Measurements from ENCODE around the gene PAQR4. TPM values are rescaled to one million over a fixed set of nuclear protein-coding genes. Genes with fewer than 3 reads are reported as not detected.

The PAQR4 gene
- total RNA-seq, 1 donor from 2014 or later = 11.8 TPM

DNA sequence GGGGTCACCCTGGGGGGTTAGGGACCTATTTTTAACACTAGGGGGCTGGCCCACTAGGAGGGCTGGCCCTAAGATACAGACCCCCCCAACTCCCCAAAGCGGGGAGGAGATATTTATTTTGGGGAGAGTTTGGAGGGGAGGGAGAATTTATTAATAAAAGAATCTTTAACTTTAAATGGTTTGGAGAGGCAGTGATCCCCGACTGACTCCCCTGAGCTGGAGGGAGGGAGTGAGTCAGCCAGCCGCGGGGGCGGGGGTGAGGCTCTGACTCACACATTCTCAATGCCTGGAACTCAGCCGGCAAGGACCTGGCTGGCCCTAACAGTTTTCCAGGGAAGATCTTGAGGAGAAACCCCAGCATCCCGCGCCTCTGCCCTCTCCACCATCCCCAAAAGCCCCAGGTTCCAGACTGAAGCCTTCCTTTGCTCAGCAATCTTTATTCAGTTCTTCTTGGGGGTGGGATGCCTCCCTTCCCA is 53.1 kb downstream of the PAQR4 start:
- DNase-seq (ENCODE audit: low spot score) = peak; percentile 61
- Mint-ChIP-seq H3K36me3 (ENCODE audit: low read depth, unreplicated experiment) (peaks cover 6% of the 10 kb centered on the region), H3K4me1 (ENCODE audit: unreplicated experiment) (peaks cover 24% of the 10 kb centered on the region), H3K4me3 (ENCODE audit: unreplicated experiment) (peak overlapping the region; percentile 42), H3K27me3 (ENCODE audit: unreplicated experiment) (peaks cover 23% of the 10 kb centered on the region), H3K27ac (ENCODE audit: unreplicated experiment) (no peak overlapping the region), H3K9me3 (ENCODE audit: unreplicated experiment) (no peaks in the 10 kb centered on the region)
- TF ChIP-seq, protein P1, sequence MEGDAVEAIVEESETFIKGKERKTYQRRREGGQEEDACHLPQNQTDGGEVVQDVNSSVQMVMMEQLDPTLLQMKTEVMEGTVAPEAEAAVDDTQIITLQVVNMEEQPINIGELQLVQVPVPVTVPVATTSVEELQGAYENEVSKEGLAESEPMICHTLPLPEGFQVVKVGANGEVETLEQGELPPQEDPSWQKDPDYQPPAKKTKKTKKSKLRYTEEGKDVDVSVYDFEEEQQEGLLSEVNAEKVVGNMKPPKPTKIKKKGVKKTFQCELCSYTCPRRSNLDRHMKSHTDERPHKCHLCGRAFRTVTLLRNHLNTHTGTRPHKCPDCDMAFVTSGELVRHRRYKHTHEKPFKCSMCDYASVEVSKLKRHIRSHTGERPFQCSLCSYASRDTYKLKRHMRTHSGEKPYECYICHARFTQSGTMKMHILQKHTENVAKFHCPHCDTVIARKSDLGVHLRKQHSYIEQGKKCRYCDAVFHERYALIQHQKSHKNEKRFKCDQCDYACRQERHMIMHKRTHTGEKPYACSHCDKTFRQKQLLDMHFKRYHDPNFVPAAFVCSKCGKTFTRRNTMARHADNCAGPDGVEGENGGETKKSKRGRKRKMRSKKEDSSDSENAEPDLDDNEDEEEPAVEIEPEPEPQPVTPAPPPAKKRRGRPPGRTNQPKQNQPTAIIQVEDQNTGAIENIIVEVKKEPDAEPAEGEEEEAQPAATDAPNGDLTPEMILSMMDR (IDR thresholded peaks at IDR 0.05; ENCODE audit: unreplicated experiment) = no peak

DNA sequence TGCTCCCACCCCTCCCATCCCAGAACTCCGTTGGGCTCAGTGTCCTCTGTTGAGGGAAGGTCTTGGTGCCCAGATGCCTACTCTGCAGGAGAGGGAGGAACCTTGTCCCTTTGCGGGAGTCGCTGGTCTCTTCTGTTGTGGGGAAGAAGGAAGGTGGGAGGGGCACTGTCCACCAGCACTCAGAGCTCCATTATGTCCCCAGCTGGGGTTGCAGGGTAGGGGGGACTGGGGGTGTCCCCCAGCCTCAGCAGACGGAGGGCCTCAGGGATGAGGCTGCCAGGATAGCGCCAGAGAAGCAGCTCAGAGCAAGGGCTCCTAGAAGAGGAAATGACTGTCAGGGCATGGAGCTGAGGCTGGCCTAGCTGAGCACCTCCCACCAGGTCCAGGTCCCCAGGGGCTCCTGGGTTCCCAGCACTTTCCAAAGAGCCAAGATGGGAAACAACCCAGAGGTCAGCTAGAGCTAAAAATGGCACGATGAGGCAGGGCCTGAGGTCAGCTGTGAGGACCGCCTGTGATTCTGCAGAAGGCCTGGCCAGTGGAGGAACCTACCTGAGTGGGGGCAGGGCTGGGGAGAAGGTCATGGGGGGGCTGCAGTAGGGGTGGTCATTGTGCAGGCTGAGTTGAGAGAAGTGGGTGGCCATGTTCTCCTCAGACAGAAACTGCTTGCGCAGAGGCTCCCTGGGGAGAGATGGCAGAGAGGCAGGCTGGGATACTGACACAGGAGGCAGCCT is 53.7 kb downstream of the PAQR4 start:
- H3K4me1 Mint-ChIP-seq (ENCODE audit: unreplicated experiment) = peaks cover 24% of the 10 kb centered on the region
- no peak for DNase-seq (ENCODE audit: low spot score)
- no peaks in the 10 kb centered on the region for H3K9me3 Mint-ChIP-seq (ENCODE audit: unreplicated experiment)
- peaks cover 6% of the 10 kb centered on the region for H3K36me3 Mint-ChIP-seq (ENCODE audit: low read depth, unreplicated experiment)
- no peak overlapping the region for H3K27ac Mint-ChIP-seq (ENCODE audit: unreplicated experiment)
- H3K27me3 Mint-ChIP-seq (ENCODE audit: unreplicated experiment) = peaks cover 23% of the 10 kb centered on the region
- TF ChIP-seq, protein P1 (IDR thresholded peaks at IDR 0.05; ENCODE audit: unreplicated experiment) = no peak
- H3K4me3 Mint-ChIP-seq (ENCODE audit: unreplicated experiment) = peak overlapping the region; percentile 84

Other genes starting within 250 kb of the PAQR4 start
- gene PRSS27, start 249.1 kb upstream of the PAQR4 start, total RNA-seq (ENCODE audit: unreplicated experiment) = 0.90 TPM
- gene SRRM2, start 216.7 kb upstream of the PAQR4 start, total RNA-seq (ENCODE audit: unreplicated experiment) = 456 TPM
- 195 TPM for gene ELOB, start 192.1 kb upstream of the PAQR4 start, total RNA-seq (ENCODE audit: unreplicated experiment)
- gene PRSS33, start 181.8 kb upstream of the PAQR4 start, total RNA-seq (ENCODE audit: unreplicated experiment) = not detected
- gene PRSS41, start 170.9 kb upstream of the PAQR4 start, total RNA-seq (ENCODE audit: unreplicated experiment) = not detected
- not detected for gene PRSS21, start 152.1 kb upstream of the PAQR4 start, total RNA-seq (ENCODE audit: unreplicated experiment)
- 1.3 TPM for gene ZG16B, start 139.0 kb upstream of the PAQR4 start, total RNA-seq (ENCODE audit: unreplicated experiment)
- gene PRSS22, start 111.2 kb upstream of the PAQR4 start, total RNA-seq (ENCODE audit: unreplicated experiment) = 0.59 TPM
- gene FLYWCH2, start 86.1 kb upstream of the PAQR4 start, total RNA-seq (ENCODE audit: unreplicated experiment) = 24.9 TPM
- 50.8 TPM for gene FLYWCH1, start 57.4 kb upstream of the PAQR4 start, total RNA-seq (ENCODE audit: unreplicated experiment)
- gene KREMEN2, start 5.1 kb upstream of the PAQR4 start, total RNA-seq (ENCODE audit: unreplicated experiment) = not detected
- 12.2 TPM for gene PKMYT1, start 11.1 kb downstream of the PAQR4 start, total RNA-seq (ENCODE audit: unreplicated experiment)
- gene CLDN9, start 43.6 kb downstream of the PAQR4 start, total RNA-seq (ENCODE audit: unreplicated experiment) = not detected
- gene CLDN6, start 48.8 kb downstream of the PAQR4 start, total RNA-seq (ENCODE audit: unreplicated experiment) = 33.0 TPM
- gene TNFRSF12A, start 51.0 kb downstream of the PAQR4 start, total RNA-seq (ENCODE audit: unreplicated experiment) = 3.0 TPM
- gene HCFC1R1, start 54.6 kb downstream of the PAQR4 start, total RNA-seq (ENCODE audit: unreplicated experiment) = 28.7 TPM
- 22.9 TPM for gene THOC6, start 54.7 kb downstream of the PAQR4 start, total RNA-seq (ENCODE audit: unreplicated experiment)
- gene BICDL2, start 67.6 kb downstream of the PAQR4 start, total RNA-seq (ENCODE audit: unreplicated experiment) = 0.13 TPM
- gene MMP25, start 77.2 kb downstream of the PAQR4 start, total RNA-seq (ENCODE audit: unreplicated experiment) = 5.4 TPM
- gene IL32, start 96.3 kb downstream of the PAQR4 start, total RNA-seq (ENCODE audit: unreplicated experiment) = 1.7 TPM
- 50.7 TPM for gene ZSCAN10, start 129.9 kb downstream of the PAQR4 start, total RNA-seq (ENCODE audit: unreplicated experiment)
- gene ZNF205, start 143.2 kb downstream of the PAQR4 start, total RNA-seq (ENCODE audit: unreplicated experiment) = 22.8 TPM
- 10.1 TPM for gene ZNF213, start 165.7 kb downstream of the PAQR4 start, total RNA-seq (ENCODE audit: unreplicated experiment)
- gene OR1F1, start 218.9 kb downstream of the PAQR4 start, total RNA-seq (ENCODE audit: unreplicated experiment) = not detected